Mucosa of rectum (tissue), 2 donors: ENCODE results near the gene FOXF2.
A peak's percentile ranks its signal among the peaks of the same experiment; 100 is the strongest.

ENCODE experiments used
- H3K27ac ChIP-seq, 2 donors: one replicate each; pipeline ENCODE4 v1.7.0; 2013; ENCODE audit warnings: inconsistent platforms in 2 of 2, low read depth in 2 of 2, low read length in 2 of 2
- H3K27me3 ChIP-seq, 2 donors: one replicate each; pipeline ENCODE4 v1.7.0; 2013; ENCODE audit warnings: low read length in 2 of 2; ENCODE audit not compliant: control insufficient read depth in 2 of 2, insufficient read depth in 2 of 2
- H3K36me3 ChIP-seq, 2 donors: one replicate each; pipeline ENCODE4 v1.7.0; 2013; ENCODE audit warnings: low read length in 2 of 2; ENCODE audit not compliant: control insufficient read depth in 2 of 2, insufficient read depth in 2 of 2
- H3K4me1 ChIP-seq, 2 donors: one replicate each; pipeline ENCODE4 v1.7.0; 2013; ENCODE audit warnings: low read length in 2 of 2, mild to moderate bottlenecking in 1 of 2; ENCODE audit not compliant: control insufficient read depth in 2 of 2, insufficient read depth in 2 of 2
- H3K4me3 ChIP-seq, 2 donors: one replicate each; pipeline ENCODE4 v1.7.0; 2013; ENCODE audit warnings: low read length in 2 of 2
- H3K9ac ChIP-seq, 2 donors: one replicate each; pipeline ENCODE4 v1.7.0; 2013; ENCODE audit warnings: low read length in 2 of 2, low read depth in 1 of 2, mild to moderate bottlenecking in 1 of 2
- H3K9me3 ChIP-seq, 2 donors: one replicate each; pipeline ENCODE4 v1.7.0; 2013; ENCODE audit warnings: low read length in 2 of 2; ENCODE audit not compliant: control insufficient read depth in 2 of 2
- donor health status: healthy.
- donor health status: Normal muscosa, but diverticular disease.

The FOXF2 gene

DNA sequence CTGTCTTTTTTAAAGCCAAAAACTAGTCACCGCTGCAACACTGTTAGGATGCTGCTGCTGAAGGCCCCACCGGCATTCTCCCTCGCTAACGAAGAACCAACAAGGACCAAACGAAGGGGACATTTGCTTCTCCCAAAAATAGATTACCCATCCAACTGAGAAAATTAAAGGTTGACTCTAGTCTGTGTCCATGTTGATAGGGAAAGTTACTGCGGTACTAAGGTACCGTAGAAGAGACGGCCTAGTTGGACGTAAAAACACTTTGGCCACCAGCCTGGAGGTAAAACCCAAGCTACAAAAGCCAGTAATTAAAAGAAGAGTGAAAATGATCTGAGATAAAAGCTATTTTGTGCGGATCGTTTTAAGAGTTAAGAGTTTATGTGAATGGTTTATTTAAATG is 11.8 kb upstream of the FOXF2 start:
- Histone ChIP-seq H3K27me3 (peaks cover 45 to 64% of the 10 kb centered on the region in 2 donors), H3K36me3 (no peaks in the 10 kb centered on the region), H3K4me3 (no peak overlapping the region), H3K4me1 (peaks cover 0 to 4% of the 10 kb centered on the region in 2 donors), H3K9ac (no peak overlapping the region), H3K27ac (no peak overlapping the region), H3K9me3 (no peaks in the 10 kb centered on the region)

DNA sequence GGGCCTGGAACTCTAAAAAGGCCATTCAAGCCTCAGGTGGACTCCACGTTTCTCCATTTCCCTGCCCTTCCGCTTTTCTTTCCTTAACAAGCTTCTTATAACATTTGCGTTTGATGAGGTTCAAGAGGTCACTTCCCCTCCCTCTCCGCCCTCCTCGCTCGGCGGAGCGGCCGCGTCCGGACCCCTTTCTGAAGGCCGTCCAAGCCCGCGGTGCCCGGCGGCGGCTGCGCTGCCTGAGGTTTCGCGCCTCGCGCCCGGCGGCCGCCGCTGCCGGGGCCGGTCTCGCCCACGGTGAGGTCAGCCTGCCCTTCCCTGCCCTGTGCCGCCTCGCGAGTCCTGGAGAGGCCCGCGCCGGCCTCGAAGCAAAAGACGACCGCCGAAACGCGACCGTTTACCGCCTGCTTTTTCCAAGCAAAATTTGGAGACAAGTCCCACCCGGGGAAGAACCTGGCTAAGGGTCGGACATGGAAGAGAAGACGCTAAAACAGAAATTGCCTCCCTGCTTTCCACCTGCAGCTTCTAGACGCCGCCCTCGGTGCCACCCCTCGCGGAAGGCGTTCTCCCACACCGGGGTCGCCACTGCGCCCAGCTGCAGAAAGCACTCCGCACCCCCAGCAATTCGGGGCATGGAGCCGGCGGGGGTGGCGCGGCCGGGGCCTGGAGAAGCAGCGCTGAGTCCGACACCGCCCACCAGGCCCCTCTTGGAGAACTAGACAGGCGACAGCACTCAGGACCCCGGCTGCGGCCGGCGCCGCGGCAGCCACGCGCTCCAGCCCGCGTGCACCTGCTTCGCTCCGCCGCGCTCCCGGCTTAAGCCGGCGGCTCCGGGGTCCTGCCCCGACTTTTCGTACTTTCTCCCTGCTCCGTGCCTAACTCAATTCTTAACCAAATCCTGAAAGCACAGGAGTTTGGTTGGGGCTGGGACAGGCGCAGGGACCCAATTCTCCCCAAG is 11.0 kb upstream of the FOXF2 start:
- H3K27me3 ChIP-seq: peaks cover 52 to 71% of the 10 kb centered on the region in 2 donors
- H3K9ac ChIP-seq: no peak overlapping the region
- no peak overlapping the region for H3K27ac ChIP-seq
- peak overlapping the region in 1 of 2 donors; percentile 15 for H3K4me3 ChIP-seq
- H3K36me3 ChIP-seq: no peaks in the 10 kb centered on the region
- no peaks in the 10 kb centered on the region for H3K9me3 ChIP-seq
- H3K4me1 ChIP-seq: peaks cover 0 to 6% of the 10 kb centered on the region in 2 donors

DNA sequence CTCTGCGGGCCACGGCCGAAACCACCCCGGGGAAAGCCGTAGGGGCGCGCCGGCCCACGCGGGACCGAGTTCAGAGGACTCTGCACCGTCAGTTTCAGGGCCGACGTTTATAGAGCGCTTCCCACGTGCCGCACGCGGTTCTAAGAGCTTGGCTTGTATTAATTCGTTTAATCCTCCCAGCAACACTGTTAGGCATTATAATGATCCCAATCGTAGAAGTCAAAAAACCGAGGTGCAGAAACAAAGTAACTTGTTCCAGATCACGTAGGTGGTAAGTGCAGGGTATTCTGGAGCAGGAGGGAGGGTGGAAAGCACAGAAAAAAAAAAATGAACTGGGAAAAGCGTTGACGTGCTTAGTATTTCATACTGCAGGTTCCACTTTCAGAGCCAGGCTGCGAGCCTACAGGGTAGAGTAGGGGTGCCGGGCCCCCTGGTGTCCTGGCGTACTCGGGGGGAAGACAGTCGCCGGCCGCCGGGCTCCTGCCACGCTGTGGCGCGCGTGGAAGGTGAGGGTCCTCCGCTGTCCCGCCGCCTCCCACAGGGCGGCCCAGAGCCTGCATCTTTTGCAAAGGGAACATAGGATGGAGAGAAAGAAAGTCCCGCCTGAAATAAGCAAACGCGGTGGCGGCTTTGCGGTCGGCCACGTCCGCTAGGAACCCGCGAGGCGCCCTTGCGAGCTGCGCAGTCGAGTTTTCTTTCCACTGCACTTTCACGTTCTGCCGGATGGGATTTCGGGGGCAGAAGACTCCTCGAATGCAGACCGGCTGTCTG is 10.2 kb upstream of the FOXF2 start:
- Histone ChIP-seq H3K9ac (no peak overlapping the region), H3K4me1 (peaks cover 0 to 6% of the 10 kb centered on the region in 2 donors), H3K27me3 (peaks cover 52 to 68% of the 10 kb centered on the region in 2 donors), H3K9me3 (no peaks in the 10 kb centered on the region), H3K4me3 (no peak overlapping the region), H3K27ac (no peak overlapping the region), H3K36me3 (no peaks in the 10 kb centered on the region)

DNA sequence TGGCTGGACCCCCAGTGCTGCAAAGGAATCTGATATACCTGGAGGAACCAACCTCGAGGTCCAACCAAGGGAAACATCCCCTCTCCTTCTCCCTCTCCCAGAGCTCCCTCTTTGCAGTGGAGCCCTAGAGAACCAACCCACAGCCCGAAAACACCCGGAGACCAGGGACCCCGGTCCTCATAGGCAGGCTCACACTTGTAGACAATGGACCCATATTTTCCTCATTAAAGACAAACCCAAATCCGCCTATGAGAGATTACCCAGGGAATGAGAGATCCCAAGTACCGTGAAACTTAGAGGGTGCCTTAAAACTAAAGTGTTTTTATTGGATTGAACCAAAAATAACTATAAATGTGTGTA is 9.6 kb upstream of the FOXF2 start:
- no peaks in the 10 kb centered on the region for H3K9me3 ChIP-seq
- H3K4me3 ChIP-seq: no peak overlapping the region
- no peaks in the 10 kb centered on the region for H3K36me3 ChIP-seq
- H3K27me3 ChIP-seq: peaks cover 57 to 67% of the 10 kb centered on the region in 2 donors
- H3K9ac ChIP-seq: no peak overlapping the region
- no peak overlapping the region for H3K27ac ChIP-seq
- peaks cover 0 to 6% of the 10 kb centered on the region in 2 donors for H3K4me1 ChIP-seq

DNA sequence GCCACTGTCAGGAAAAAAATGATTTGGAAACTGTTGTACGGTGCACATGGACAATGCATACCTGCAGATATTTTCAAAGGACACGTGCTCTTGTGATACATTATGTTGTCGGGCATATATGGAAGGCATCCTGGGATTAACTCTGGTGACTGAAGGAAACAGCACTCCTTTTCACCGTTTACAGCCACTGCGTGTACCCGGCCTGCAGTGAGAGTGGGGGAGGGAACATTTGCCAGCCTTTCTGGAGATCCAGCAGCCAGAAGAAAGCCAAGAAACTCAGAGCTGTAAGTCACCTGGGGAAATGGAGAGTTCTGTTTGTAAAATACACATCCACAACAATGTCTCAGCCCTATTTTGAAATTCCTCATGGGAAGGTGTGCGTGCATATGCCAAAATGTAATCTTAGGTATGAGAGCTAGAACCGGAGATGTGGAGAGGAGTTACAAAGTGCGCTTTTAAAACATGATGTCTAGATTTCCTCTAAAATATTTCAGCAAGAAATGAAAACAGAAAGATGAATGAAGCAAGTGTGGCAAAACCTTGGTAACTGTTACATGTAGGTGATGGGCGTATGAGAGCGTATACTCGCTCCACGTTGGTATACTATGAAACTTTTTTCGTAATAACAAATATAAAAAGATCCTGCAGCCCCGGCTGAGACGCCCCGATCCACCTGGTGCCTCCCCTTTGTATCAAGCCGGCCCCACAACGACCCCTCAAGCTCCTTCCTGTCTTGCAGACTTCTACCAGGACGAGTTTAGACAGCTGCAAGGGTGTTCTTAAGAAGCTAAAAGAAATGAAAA is 8.6 kb upstream of the FOXF2 start:
- Histone ChIP-seq H3K27me3 (peaks cover 59 to 69% of the 10 kb centered on the region in 2 donors), H3K4me3 (no peak overlapping the region), H3K4me1 (peaks cover 0 to 6% of the 10 kb centered on the region in 2 donors), H3K9ac (no peak overlapping the region), H3K27ac (no peak overlapping the region), H3K9me3 (no peaks in the 10 kb centered on the region), H3K36me3 (no peaks in the 10 kb centered on the region)

DNA sequence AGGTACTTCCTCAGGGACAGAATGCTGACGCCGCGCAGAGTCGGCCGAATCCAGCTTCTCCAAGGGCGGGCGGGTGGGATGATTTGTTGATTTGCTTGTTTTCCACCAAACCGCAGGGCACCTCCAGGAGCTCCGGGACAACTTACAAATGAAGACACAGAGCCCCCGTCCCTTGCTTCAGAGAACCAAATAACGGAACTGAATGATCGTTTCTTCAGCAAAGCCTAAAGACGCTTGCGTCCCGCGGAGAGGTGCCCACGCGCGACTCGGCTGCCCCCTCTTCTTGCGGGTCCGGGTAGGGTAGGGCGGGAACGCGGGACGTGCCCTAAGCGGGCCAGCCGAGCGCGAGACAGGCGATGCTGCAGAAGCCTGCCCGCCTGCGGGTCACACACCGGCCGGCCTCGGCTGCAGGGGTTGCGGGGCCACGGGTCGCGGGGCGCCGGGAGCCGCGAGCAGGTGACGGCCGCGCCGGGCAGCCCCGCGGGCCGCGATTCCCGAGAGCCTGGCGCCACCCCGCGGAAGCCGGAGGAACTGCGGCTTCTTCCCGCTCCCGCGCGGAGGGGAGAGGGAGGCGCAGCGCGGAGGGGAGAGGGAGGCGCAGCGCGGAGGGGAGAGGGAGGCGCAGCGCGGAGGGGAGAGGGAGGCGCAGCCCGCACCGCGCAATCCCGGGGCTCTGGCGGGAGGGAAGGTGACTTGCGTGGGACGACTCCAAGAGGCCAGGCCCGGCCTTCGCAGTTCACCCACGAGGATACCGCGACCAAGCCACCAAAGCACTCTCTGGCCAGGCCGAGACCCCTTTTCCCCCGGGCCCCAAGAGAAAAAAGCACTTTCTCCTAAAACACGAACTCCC is 7.7 kb upstream of the FOXF2 start:
- Histone ChIP-seq H3K27me3 (peaks cover 64 to 73% of the 10 kb centered on the region in 2 donors), H3K4me1 (peaks cover 0 to 6% of the 10 kb centered on the region in 2 donors), H3K36me3 (no peaks in the 10 kb centered on the region), H3K27ac (peak overlapping the region; percentile 80 to 82), H3K9ac (peak overlapping the region in 1 of 2 donors; percentile 59), H3K9me3 (no peaks in the 10 kb centered on the region), H3K4me3 (peak overlapping the region; percentile 20 to 39)

DNA sequence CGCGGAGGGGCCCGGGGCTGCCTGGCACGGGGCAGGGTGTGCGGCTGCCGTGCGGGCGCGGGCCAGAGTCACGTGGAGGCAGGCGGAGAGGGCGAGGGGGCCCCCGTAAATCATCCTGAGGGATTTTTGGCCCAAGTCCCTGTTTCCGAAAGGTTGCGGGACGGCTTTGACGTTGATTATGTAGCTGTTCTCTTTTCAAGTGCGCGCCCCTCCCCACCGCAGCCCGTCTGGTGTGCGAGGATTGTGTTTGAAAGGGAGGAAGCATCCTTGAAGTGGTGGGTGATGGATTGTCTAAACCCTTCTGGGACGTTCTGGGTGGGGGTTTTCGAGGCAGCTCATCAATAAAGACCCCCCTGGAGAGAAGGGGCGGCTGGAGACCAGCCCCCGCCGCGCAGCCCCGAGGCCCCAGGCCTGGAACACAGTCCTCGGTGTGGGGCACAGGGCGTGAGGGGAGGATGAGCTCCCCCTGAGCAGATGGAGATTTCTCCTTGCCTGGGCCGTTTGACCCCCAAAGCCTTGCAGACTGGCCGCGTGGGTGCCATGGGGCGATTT is 7.0 kb upstream of the FOXF2 start:
- no peaks in the 10 kb centered on the region for H3K9me3 ChIP-seq
- H3K4me1 ChIP-seq: peaks cover 0 to 6% of the 10 kb centered on the region in 2 donors
- peak overlapping the region; percentile 80 to 82 for H3K27ac ChIP-seq
- H3K36me3 ChIP-seq: no peaks in the 10 kb centered on the region
- H3K9ac ChIP-seq: peak overlapping the region in 1 of 2 donors; percentile 59
- peaks cover 62 to 72% of the 10 kb centered on the region in 2 donors for H3K27me3 ChIP-seq
- H3K4me3 ChIP-seq: peak overlapping the region in 1 of 2 donors; percentile 30

DNA sequence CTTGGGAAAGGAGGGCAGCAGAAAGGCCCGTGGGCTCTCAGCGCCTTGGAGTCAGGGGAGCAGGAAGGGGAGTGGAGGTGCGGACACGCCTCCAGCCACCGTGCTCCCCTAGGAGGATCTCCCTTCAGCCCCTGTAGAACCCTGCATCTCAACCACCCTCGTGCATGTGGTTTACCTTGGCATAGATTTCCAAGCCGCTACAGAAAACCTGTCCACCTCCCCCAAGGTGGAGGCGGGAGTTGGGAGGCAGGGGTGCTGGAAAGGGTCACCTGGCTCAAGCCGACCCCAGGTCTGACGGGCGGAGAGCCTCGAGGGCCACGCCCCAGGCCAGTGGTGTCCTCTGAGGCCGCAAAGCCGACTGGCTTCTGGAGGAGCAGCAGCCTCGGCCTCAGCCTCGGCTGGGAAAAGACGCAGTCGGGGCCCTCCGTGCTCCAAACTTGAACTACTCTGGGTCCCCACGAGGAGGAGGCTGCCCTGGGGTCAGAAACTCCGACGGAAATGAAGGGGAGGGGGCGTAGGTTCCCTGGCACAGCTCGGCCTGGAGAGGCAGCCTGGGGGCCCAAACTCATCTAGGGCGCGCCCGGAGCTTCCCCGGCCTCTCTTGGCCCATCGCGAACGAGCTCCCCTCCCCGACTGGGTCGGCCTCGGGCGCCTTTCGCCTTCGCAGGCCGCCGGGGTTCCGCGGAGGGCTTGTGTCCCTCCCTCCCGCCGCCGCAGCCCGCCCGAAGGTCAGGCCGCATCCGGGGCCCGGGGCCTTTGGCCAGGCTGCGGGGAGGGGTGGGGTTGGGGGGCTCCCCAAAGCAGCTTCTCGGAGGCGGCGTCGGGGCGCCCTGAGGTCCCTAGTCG is 6.3 kb upstream of the FOXF2 start:
- Histone ChIP-seq H3K27me3 (peaks cover 61 to 70% of the 10 kb centered on the region in 2 donors), H3K4me1 (peaks cover 0 to 6% of the 10 kb centered on the region in 2 donors), H3K4me3 (no peak overlapping the region), H3K36me3 (no peaks in the 10 kb centered on the region), H3K27ac (peak overlapping the region; percentile 80 to 82), H3K9ac (peak overlapping the region; percentile 6 to 48), H3K9me3 (no peaks in the 10 kb centered on the region)
